Erythroblast (primary cell): ENCODE measurements around the gene HPDL.

Source experiments
- GATA1 ChIP-seq: IDR thresholded peaks from 2 replicates; pipeline ENCODE4 v1.6.1; 2011; ENCODE audit warnings: low read depth, mild to moderate bottlenecking, control low read depth, low read length, moderate library complexity
- POLR2A ChIP-seq: IDR thresholded peaks from 2 replicates; pipeline ENCODE4 v1.6.1; 2011; ENCODE audit warnings: mild to moderate bottlenecking, low read length

GRCh38 chr1:45351508-45351907 lies 24.8 kb downstream of the HPDL start:
- TF ChIP-seq POLR2A (no peak), GATA1 (no peak)
